BLaER1 treated with 17β-estradiol and CSF1 and Interleukin-3, amounts not matched to agents 10 nM and 100 nM (cell line): ENCODE results near the gene TRIM47.

Experiments used
- H3K27ac ChIP-seq, 11 experiments: shearing (Covaris generic); formaldehyde crosslinking; 2 replicates each; pipeline ENCODE4 v1.8.1; 2022
- H3K27me3 ChIP-seq, 11 experiments: shearing (Covaris generic); formaldehyde crosslinking; 2 replicates each; pipeline ENCODE4 v1.8.1; 2022
- H3K36me3 ChIP-seq, 11 experiments: shearing (Covaris generic); formaldehyde crosslinking; 2 replicates each; pipeline ENCODE4 v1.8.1; 2022
- H3K4me1 ChIP-seq, 10 experiments: shearing (Covaris generic); formaldehyde crosslinking; 2 replicates each; pipeline ENCODE4 v1.8.1; 2022
- H3K4me2 ChIP-seq, 11 experiments: shearing (Covaris generic); formaldehyde crosslinking; 2 replicates each; pipeline ENCODE4 v1.8.1; 2022
- H3K4me3 ChIP-seq, 10 experiments: shearing (Covaris generic); formaldehyde crosslinking; 2 replicates each; pipeline ENCODE4 v1.8.1; 2022
- H3K9ac ChIP-seq, 11 experiments: shearing (Covaris generic); formaldehyde crosslinking; 2 replicates each; pipeline ENCODE4 v1.8.1; 2022
- H3K9me3 ChIP-seq, 11 experiments: shearing (Covaris generic); formaldehyde crosslinking; replicated peaks in 1 of 11; 2 replicates each; pipeline ENCODE4 v1.8.1; 2022
- H4K20me1 ChIP-seq, 11 experiments: shearing (Covaris generic); formaldehyde crosslinking; 2 replicates each; pipeline ENCODE4 v1.8.1; 2022
- Cebpa-rat ChIP-seq, 11 experiments: shearing (Covaris generic); IDR thresholded peaks; 2 replicates each; pipeline ENCODE4 v1.8.1; 2022

TRIM47 gene

GRCh38 chr17:75850928-75851692 lies 27.3 kb downstream of the TRIM47 start:
- TF ChIP-seq Cebpa-rat (IDR thresholded peaks at IDR 0.05) = no peak
- Histone ChIP-seq H3K4me2 (0 out of 22 replicates have a peak overlapping the region, but pooled peaks of 1 of the 11 experiments have one; percentile 7), H3K27me3 (no peaks in the 10 kb centered on the region), H3K9me3 (no peaks in the 10 kb centered on the region), H3K9ac (peak overlapping the region in 1 of 11 experiments; percentile 38; a peak in 1 of 22 replicates), H3K36me3 (peaks cover 50 to 71% (median 58%) of the 10 kb centered on the region in 11 experiments), H4K20me1 (peaks cover 0 to 70% (median 5%) of the 10 kb centered on the region in 11 experiments; a peak in 9 of 22 replicates), H3K27ac (no peak overlapping the region), H3K4me1 (peaks cover 30 to 54% (median 43%) of the 10 kb centered on the region in 10 experiments), H3K4me3 (no peak overlapping the region)

- H3K36me3 ChIP-seq = peaks cover 50 to 78% (median 59%) of the 10 kb centered on the region in 11 experiments
- no peak for TF ChIP-seq Cebpa-rat (IDR thresholded peaks at IDR 0.05)
Measured at GRCh38 chr17:75849724-75850123, 28.7 kb downstream of the TRIM47 start.

GRCh38 chr17:75849279-75849646 lies 29.1 kb downstream of the TRIM47 start:
- H3K4me2 ChIP-seq = peak overlapping the region in 1 of 11 experiments; percentile 27; a peak in 1 of 22 replicates
- peak overlapping the region in 4 of 11 experiments; percentile 4 to 28 (median 16); a peak in 2 of 22 replicates for H3K27ac ChIP-seq
- peaks cover 50 to 78% (median 59%) of the 10 kb centered on the region in 11 experiments for H3K36me3 ChIP-seq
- peaks cover 0 to 70% (median 3%) of the 10 kb centered on the region in 11 experiments; a peak in 9 of 22 replicates for H4K20me1 ChIP-seq
- no peak for TF ChIP-seq Cebpa-rat (IDR thresholded peaks at IDR 0.05)
- H3K9me3 ChIP-seq = no peaks in the 10 kb centered on the region
- H3K27me3 ChIP-seq = no peaks in the 10 kb centered on the region
- H3K4me3 ChIP-seq = no peak overlapping the region
- H3K9ac ChIP-seq = 0 out of 22 replicates have a peak overlapping the region, but pooled peaks of 2 of the 11 experiments have one; percentile 14 to 21
- peaks cover 39 to 69% (median 55%) of the 10 kb centered on the region in 10 experiments for H3K4me1 ChIP-seq

More at GRCh38 chr17:75849724-75850123, 28.7 kb downstream of the TRIM47 start:
- Histone ChIP-seq H3K9ac (0 out of 22 replicates have a peak overlapping the region, but pooled peaks of 2 of the 11 experiments have one; percentile 14 to 15), H3K4me1 (peaks cover 42 to 68% (median 55%) of the 10 kb centered on the region in 10 experiments), H3K27ac (no peak overlapping the region), H3K4me3 (no peak overlapping the region), H4K20me1 (peaks cover 0 to 70% (median 5%) of the 10 kb centered on the region in 11 experiments; a peak in 9 of 22 replicates), H3K4me2 (no peak overlapping the region), H3K9me3 (no peaks in the 10 kb centered on the region), H3K27me3 (no peaks in the 10 kb centered on the region)

- Histone ChIP-seq H3K27ac (peak overlapping the region in 5 of 11 experiments; percentile 4 to 28 (median 17); a peak in 7 of 22 replicates), H3K9ac (peak overlapping the region in 1 of 11 experiments; percentile 76; a peak in 2 of 22 replicates), H3K9me3 (no peaks in the 10 kb centered on the region), H3K4me2 (peak overlapping the region in 2 of 11 experiments; percentile 18 to 27; a peak in 1 of 22 replicates), H3K4me3 (no peak overlapping the region), H3K4me1 (peaks cover 34 to 64% (median 55%) of the 10 kb centered on the region in 10 experiments), H4K20me1 (peaks cover 0 to 65% (median 0%) of the 10 kb centered on the region in 11 experiments; a peak in 8 of 22 replicates), H3K27me3 (no peaks in the 10 kb centered on the region), H3K36me3 (peaks cover 50 to 78% (median 59%) of the 10 kb centered on the region in 11 experiments)
- TF ChIP-seq Cebpa-rat (IDR thresholded peaks at IDR 0.05) = no peak
Measured at GRCh38 chr17:75848523-75849278, 29.7 kb downstream of the TRIM47 start.

GRCh38 chr17:75847614-75848522 lies 30.5 kb downstream of the TRIM47 start:
- Histone ChIP-seq H3K9ac (peak overlapping the region in 9 of 11 experiments; percentile 53 to 92 (median 90); a peak in 11 of 22 replicates), H3K27ac (peak overlapping the region in 7 of 11 experiments; percentile 85 to 95 (median 94); a peak in 9 of 22 replicates), H3K4me1 (peaks cover 28 to 61% (median 54%) of the 10 kb centered on the region in 10 experiments), H4K20me1 (peaks cover 0 to 57% (median 0%) of the 10 kb centered on the region in 11 experiments; a peak in 5 of 22 replicates), H3K4me3 (no peak overlapping the region), H3K36me3 (peaks cover 50 to 75% (median 60%) of the 10 kb centered on the region in 11 experiments), H3K4me2 (peak overlapping the region in 5 of 11 experiments; percentile 96 to 99 (median 97); a peak in 9 of 22 replicates), H3K9me3 (no peaks in the 10 kb centered on the region), H3K27me3 (no peaks in the 10 kb centered on the region)
- TF ChIP-seq Cebpa-rat (IDR thresholded peaks at IDR 0.05) = no peak

- no peak overlapping the region for H3K4me3 ChIP-seq
- no peaks in the 10 kb centered on the region for H3K27me3 ChIP-seq
- peaks cover 36 to 67% (median 62%) of the 10 kb centered on the region in 10 experiments for H3K4me1 ChIP-seq
- peak overlapping the region; percentile 53 to 94 (median 90); a peak in 20 of 22 replicates for H3K9ac ChIP-seq
- H3K36me3 ChIP-seq = peaks cover 56 to 75% (median 63%) of the 10 kb centered on the region in 11 experiments
- H3K4me2 ChIP-seq = peak overlapping the region; percentile 88 to 99 (median 97)
- H3K27ac ChIP-seq = peak overlapping the region; percentile 69 to 95 (median 94); a peak in 20 of 22 replicates
- no peak for TF ChIP-seq Cebpa-rat (IDR thresholded peaks at IDR 0.05)
- H3K9me3 ChIP-seq = no peaks in the 10 kb centered on the region
- peaks cover 0 to 49% (median 0%) of the 10 kb centered on the region in 11 experiments; a peak in 7 of 22 replicates for H4K20me1 ChIP-seq
Measured at GRCh38 chr17:75846692-75847613, 31.4 kb downstream of the TRIM47 start.
